ENCODE results near the gene GNS. TPM values are rescaled to one million over a fixed set of nuclear protein-coding genes. Genes with fewer than 3 reads are reported as not detected.

Gene GNS
- polyA plus RNA-seq, 1 donor from 2014 or later: 39.0 TPM

DNA sequence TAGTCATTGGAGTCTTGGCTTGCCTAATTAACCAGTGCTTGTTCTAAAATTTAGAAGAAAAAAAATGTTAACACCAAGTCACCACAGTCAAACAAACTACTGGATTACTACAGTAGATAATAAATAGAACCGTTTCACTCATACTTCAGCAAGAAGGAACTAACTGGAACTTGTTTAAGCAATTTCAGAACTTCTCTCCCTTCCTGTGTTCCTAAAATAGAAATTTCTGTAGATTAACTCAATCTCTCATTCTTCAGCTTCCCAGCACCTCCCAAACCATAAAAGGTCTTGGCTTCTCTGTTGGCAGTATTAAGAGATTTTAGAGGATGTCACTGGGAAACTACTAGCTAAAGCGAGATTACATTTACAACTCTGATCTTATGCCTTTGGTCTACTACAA is 18.6 kb downstream of the GNS start:
- no peak overlapping the region for H3K4me2 ChIP-seq (ENCODE audit: low read length)
- no peaks in the 10 kb centered on the region for H3K9me2 ChIP-seq (ENCODE audit: insufficient read depth, low read length)
- H2AFZ ChIP-seq (ENCODE audit: low read depth, low read length): no peak overlapping the region
- H3K36me3 ChIP-seq (ENCODE audit: insufficient read depth, low read length): peaks cover 17% of the 10 kb centered on the region
- no peak overlapping the region for H3K4me3 ChIP-seq (ENCODE audit: low read length)
- H3K9me3 ChIP-seq (ENCODE audit: low read length): no peaks in the 10 kb centered on the region
- no peaks in the 10 kb centered on the region for H3K79me2 ChIP-seq (replicated peaks; ENCODE audit: insufficient read depth, low read length)
- TF ChIP-seq SMC3 (conservative IDR thresholded peaks at IDR 0.05; ENCODE audit: poor library complexity): no peak
- TF ChIP-seq, protein P1, sequence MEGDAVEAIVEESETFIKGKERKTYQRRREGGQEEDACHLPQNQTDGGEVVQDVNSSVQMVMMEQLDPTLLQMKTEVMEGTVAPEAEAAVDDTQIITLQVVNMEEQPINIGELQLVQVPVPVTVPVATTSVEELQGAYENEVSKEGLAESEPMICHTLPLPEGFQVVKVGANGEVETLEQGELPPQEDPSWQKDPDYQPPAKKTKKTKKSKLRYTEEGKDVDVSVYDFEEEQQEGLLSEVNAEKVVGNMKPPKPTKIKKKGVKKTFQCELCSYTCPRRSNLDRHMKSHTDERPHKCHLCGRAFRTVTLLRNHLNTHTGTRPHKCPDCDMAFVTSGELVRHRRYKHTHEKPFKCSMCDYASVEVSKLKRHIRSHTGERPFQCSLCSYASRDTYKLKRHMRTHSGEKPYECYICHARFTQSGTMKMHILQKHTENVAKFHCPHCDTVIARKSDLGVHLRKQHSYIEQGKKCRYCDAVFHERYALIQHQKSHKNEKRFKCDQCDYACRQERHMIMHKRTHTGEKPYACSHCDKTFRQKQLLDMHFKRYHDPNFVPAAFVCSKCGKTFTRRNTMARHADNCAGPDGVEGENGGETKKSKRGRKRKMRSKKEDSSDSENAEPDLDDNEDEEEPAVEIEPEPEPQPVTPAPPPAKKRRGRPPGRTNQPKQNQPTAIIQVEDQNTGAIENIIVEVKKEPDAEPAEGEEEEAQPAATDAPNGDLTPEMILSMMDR (IDR thresholded peaks at IDR 0.05; ENCODE audit: poor library complexity, severe bottlenecking): no peak
- TF ChIP-seq EZH2 (IDR thresholded peaks at IDR 0.05; ENCODE audit: borderline replicate concordance, insufficient read depth, low read length, poor library complexity, severe bottlenecking): no peak
- no peak for TF ChIP-seq POLR2AphosphoS5 (IDR thresholded peaks at IDR 0.05)
- no peak for TF ChIP-seq EP300 (conservative IDR thresholded peaks at IDR 0.05; ENCODE audit: poor library complexity, severe bottlenecking)
- no peaks in the 10 kb centered on the region for H3F3A ChIP-seq (ENCODE audit: insufficient read depth, low read length, poor library complexity, severe bottlenecking)
- no peaks in the 10 kb centered on the region for H3K27me3 ChIP-seq (ENCODE audit: insufficient read depth, low read depth, low read length)
- no peak overlapping the region for H3K9ac ChIP-seq (ENCODE audit: low read length)
- no peaks in the 10 kb centered on the region for H4K20me1 ChIP-seq (ENCODE audit: insufficient read depth)
- H3K27ac ChIP-seq (ENCODE audit: low read length): no peak overlapping the region

DNA sequence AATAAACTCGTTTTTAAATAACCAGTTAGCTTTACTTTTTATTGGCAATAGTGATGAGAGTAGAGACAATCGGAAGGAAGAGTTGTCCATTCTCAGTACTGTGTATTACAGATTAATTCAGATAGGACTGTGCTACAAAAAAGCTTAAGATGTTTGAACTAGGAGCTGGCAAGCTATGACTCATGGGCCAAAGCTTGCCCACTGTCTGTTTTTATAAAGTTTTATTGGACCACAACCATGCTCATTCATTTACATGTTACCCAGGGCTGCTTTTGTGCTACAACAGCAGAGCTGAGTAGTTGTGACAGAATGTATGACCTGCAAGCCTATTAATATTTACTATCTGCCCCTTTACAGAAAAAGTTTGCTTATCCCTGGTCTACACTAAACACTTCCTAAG is 19.4 kb downstream of the GNS start:
- H3K27ac ChIP-seq (ENCODE audit: low read length): no peak overlapping the region
- no peak for TF ChIP-seq RAD21 (conservative IDR thresholded peaks at IDR 0.05)
- TF ChIP-seq SMC3 (conservative IDR thresholded peaks at IDR 0.05; ENCODE audit: poor library complexity): no peak
- H3K9me3 ChIP-seq (ENCODE audit: low read length): no peaks in the 10 kb centered on the region
- no peaks in the 10 kb centered on the region for H3K27me3 ChIP-seq (ENCODE audit: insufficient read depth, low read depth, low read length)
- peaks cover 17% of the 10 kb centered on the region for H3K36me3 ChIP-seq (ENCODE audit: insufficient read depth, low read length)
- no peaks in the 10 kb centered on the region for H3K9me2 ChIP-seq (ENCODE audit: insufficient read depth, low read length)
- no peak overlapping the region for H2AFZ ChIP-seq (ENCODE audit: low read depth, low read length)
- H3K9ac ChIP-seq (ENCODE audit: low read length): no peak overlapping the region
- H3K4me2 ChIP-seq (ENCODE audit: low read length): no peak overlapping the region
- no peaks in the 10 kb centered on the region for H3K79me2 ChIP-seq (replicated peaks; ENCODE audit: insufficient read depth, low read length)
- H3K4me3 ChIP-seq (ENCODE audit: low read length): no peak overlapping the region
- no peaks in the 10 kb centered on the region for H3F3A ChIP-seq (ENCODE audit: insufficient read depth, low read length, poor library complexity, severe bottlenecking)
- no peaks in the 10 kb centered on the region for H4K20me1 ChIP-seq (ENCODE audit: insufficient read depth)

DNA sequence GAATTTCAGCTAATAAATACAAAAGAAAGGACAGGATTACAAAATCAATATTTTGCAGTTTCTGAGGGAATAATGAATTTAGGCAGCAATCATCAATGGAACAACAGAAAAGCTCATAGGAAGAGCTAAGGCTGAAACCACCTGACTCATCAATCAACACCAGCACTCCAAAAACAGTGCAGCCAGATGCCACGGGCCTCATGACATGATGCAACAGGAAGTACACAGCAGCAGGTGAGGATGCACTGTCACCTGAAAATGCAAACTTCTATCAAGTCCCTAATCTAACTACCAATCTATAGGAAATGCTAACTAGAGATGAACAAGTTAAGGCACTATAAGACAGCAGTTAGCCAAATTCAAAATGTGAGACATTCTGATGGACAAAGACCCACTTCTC is 21.7 kb downstream of the GNS start:
- no peaks in the 10 kb centered on the region for H4K20me1 ChIP-seq (ENCODE audit: insufficient read depth)
- H3K79me2 ChIP-seq (replicated peaks; ENCODE audit: insufficient read depth, low read length): no peaks in the 10 kb centered on the region
- TF ChIP-seq, protein P1 (IDR thresholded peaks at IDR 0.05; ENCODE audit: poor library complexity, severe bottlenecking): no peak
- TF ChIP-seq MXI1 (conservative IDR thresholded peaks at IDR 0.05; ENCODE audit: poor library complexity, severe bottlenecking) (no peak), POLR2AphosphoS5 (IDR thresholded peaks at IDR 0.05) (no peak), EP300 (conservative IDR thresholded peaks at IDR 0.05; ENCODE audit: poor library complexity, severe bottlenecking) (no peak)
- H3K9me2 ChIP-seq (ENCODE audit: insufficient read depth, low read length): no peaks in the 10 kb centered on the region
- H3K4me2 ChIP-seq (ENCODE audit: low read length): no peak overlapping the region
- no peaks in the 10 kb centered on the region for H3K27me3 ChIP-seq (ENCODE audit: insufficient read depth, low read depth, low read length)
- H3K9me3 ChIP-seq (ENCODE audit: low read length): no peaks in the 10 kb centered on the region
- no peak overlapping the region for H3K4me3 ChIP-seq (ENCODE audit: low read length)
- peaks cover 14% of the 10 kb centered on the region for H3K36me3 ChIP-seq (ENCODE audit: insufficient read depth, low read length)
- no peak overlapping the region for H2AFZ ChIP-seq (ENCODE audit: low read depth, low read length)
- no peaks in the 10 kb centered on the region for H3F3A ChIP-seq (ENCODE audit: insufficient read depth, low read length, poor library complexity, severe bottlenecking)
- no peak overlapping the region for H3K27ac ChIP-seq (ENCODE audit: low read length)
- H3K9ac ChIP-seq (ENCODE audit: low read length): no peak overlapping the region
